K562 (cell line): ENCODE data around the gene KCNK7.

Source experiments
- KLF10 ChIP-seq: fragments of 250-450 bp; sonication (Bioruptor Pico); IDR thresholded peaks from 2 replicates; pipeline ENCODE4 v1.6.1; 2021; ENCODE audit warnings: matching md5 sums
- RCOR1 ChIP-seq, 2 experiments: IDR thresholded peaks; 2 replicates each; pipeline ENCODE4 v1.6.1; 2012; ENCODE audit warnings: low read depth in 2 of 2, low read length in 2 of 2, borderline replicate concordance in 1 of 2, improper control_type of control experiment in 1 of 2
- TAF7 ChIP-seq: fragments of 450-650 bp; IDR thresholded peaks from 2 replicates; pipeline ENCODE4 v1.6.1; 2016; ENCODE audit warnings: missing genetic modification characterization, missing compliant biosample characterization
- TF ChIP-seq, protein P1 (sequence below): conservative IDR thresholded peaks from 2 replicates; pipeline ENCODE4 v1.6.1; 2011; ENCODE audit warnings: low read depth, mild to moderate bottlenecking, low read length; ENCODE audit not compliant: control insufficient read depth

DNA sequence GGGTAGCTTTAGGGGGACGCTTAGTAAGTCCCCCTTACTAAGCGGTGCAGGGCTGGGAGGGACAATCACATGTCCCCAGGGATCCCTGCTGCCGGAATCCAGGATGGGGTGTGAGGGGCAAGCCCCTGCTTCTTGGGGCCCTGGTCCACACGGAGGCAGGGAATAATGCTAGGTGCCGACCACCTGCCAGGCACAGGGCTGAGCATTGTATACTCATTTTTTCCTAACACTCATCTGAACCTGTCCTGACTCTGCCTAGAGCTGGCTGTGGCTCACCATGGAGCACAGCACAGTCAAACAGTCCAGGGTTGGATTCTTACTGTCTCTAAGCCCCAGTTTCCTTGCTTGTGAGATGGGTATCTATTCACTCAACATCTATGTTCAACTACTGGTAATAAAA, 36.1 kb downstream of the KCNK7 start:
- TF ChIP-seq, protein P1, sequence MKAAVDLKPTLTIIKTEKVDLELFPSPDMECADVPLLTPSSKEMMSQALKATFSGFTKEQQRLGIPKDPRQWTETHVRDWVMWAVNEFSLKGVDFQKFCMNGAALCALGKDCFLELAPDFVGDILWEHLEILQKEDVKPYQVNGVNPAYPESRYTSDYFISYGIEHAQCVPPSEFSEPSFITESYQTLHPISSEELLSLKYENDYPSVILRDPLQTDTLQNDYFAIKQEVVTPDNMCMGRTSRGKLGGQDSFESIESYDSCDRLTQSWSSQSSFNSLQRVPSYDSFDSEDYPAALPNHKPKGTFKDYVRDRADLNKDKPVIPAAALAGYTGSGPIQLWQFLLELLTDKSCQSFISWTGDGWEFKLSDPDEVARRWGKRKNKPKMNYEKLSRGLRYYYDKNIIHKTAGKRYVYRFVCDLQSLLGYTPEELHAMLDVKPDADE, result no peak
- TF ChIP-seq KLF10 (CRISPR knock-in tag) (no peak), RCOR1 (IDR thresholded peaks at IDR 0.05; ENCODE audit: borderline replicate concordance in 1 of 2, low read depth in 2 of 2, low read length in 2 of 2) (no peak), TAF7 (no peak)
